ENCODE measurements around the gene EGFL7.
A peak's percentile ranks its signal among the peaks of the same experiment; 100 is the strongest.

Gene EGFL7

DNA sequence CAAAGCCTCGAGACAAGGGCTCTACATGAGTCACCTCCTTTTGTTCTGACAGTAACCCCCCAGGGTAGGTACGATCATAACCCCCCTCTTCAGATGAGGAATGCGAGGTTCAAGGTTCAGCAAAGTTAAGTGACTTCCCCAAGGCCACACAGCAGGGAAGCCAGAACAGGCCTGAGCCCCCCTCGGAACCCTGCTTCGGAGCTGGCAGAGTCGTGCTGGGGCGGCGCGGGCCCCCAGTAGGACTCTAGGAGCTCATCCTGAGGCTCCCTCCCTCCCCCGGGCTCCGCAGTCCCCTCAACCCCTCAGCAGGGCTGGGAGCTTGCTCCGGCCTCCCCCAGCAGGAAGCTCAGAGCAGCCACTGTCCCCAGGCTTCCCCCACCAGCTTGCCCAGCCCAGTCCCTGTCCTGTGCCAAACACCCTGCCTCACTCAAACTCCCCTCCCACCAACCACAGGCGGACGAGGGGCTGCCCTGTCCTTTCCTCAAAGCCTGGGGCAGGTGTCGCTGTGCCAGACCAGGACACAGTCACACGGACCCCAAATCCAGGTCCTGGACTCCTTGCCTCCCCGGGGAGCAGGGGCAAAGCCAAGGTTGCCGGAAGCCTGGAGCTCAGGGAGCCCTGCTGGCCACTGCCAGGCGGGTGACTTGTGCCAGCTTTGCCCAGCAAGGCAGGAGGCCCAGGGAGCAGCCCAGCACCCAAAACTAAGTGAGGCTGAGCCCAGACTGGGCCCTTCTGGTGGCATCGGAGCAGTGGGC, 19.4 kb downstream of the EGFL7 start:
- peaks cover 23% of the 10 kb centered on the region for H3K4me1 ChIP-seq (ENCODE audit: insufficient read depth, low read length)
- H3K4me3 ChIP-seq (ENCODE audit: low read length) = no peak overlapping the region
- H3K9me3 ChIP-seq (ENCODE audit: low read length) = no peaks in the 10 kb centered on the region
- no peak overlapping the region for H2AFZ ChIP-seq (ENCODE audit: low read depth, low read length)
- H3K27me3 ChIP-seq (ENCODE audit: insufficient read depth, low read length) = peaks cover 23% of the 10 kb centered on the region
- H3K36me3 ChIP-seq (ENCODE audit: insufficient read depth, low read length) = no peaks in the 10 kb centered on the region

DNA sequence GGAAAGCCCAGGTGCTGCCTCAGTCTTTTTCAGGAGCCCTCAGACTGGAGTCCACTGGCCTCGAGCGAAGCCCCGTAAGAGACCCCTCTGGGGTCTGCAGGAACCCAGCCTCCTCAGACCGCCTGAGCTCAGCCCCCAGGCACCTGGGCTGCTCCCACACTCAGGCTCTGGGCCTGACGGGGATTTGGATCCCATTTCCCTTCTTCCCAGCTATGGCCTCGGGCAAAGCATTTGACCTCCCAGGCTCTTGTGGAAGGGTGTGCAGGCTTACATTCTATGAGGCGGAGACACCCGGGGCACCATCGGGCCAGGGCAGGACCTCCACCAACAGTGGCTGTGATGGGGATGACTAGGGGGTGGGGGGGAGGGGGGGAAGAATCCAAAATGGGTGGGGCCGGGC, 20.0 kb downstream of the EGFL7 start:
- peaks cover 23% of the 10 kb centered on the region for H3K4me1 ChIP-seq (ENCODE audit: insufficient read depth, low read length)
- H3K9me3 ChIP-seq (ENCODE audit: low read length) = no peaks in the 10 kb centered on the region
- H3K27me3 ChIP-seq (ENCODE audit: insufficient read depth, low read length) = peaks cover 23% of the 10 kb centered on the region
- H3K4me3 ChIP-seq (ENCODE audit: low read length) = no peak overlapping the region
- H2AFZ ChIP-seq (ENCODE audit: low read depth, low read length) = no peak overlapping the region
- H3K36me3 ChIP-seq (ENCODE audit: insufficient read depth, low read length) = no peaks in the 10 kb centered on the region

DNA sequence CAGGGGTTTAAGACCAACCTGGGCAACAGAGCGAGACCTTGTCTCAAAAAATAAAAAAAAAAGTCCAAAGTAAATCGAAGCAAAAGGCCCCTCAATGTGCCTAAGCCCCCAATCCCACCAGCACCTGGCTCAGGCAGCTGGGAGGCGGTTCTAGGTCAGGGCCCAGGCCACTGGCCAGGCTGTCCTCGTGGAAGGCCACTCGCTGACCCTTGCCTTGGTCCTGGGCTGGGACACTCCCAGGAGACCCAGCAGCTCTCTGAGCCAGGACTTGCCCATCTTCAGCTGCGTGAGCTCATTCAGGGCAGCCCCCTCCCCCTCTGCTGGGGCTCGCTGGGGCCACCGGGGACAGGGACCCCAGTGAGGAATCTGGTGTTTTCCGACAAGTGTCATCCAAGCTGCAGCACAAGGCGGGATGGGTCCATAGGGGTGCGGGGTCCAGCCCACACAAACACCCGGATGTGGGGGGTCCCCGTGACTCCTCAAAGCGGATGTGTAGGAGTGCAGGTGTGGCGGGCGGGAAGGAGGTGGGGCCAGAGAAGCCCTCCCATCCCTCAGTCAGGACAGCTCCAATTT, 20.5 kb downstream of the EGFL7 start:
- Histone ChIP-seq H2AFZ (ENCODE audit: low read depth, low read length) (no peak overlapping the region), H3K4me1 (ENCODE audit: insufficient read depth, low read length) (peaks cover 23% of the 10 kb centered on the region), H3K9me3 (ENCODE audit: low read length) (no peaks in the 10 kb centered on the region), H3K36me3 (ENCODE audit: insufficient read depth, low read length) (no peaks in the 10 kb centered on the region), H3K27me3 (ENCODE audit: insufficient read depth, low read length) (peaks cover 29% of the 10 kb centered on the region), H3K4me3 (ENCODE audit: low read length) (no peak overlapping the region)

DNA sequence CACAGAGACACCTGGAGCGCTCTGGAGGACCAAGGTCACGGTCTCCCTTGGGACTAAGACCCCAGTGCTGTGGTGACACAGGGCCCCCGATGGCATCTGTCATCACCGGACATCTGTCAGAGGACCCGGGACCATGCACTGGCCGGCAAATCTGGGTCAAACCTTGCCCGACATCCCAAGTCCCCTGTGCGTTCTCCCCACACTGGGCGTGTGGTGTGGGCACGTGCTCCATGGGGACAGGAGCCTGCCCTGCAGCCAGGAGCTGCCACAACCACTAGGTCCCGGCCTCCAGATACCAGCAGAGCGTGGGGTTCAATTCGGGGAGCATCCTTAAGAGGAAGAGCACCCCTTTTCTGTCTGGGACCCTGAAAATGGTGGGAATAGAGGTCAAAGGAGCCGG, 21.0 kb downstream of the EGFL7 start:
- H3K4me3 ChIP-seq (ENCODE audit: low read length) = no peak overlapping the region

DNA sequence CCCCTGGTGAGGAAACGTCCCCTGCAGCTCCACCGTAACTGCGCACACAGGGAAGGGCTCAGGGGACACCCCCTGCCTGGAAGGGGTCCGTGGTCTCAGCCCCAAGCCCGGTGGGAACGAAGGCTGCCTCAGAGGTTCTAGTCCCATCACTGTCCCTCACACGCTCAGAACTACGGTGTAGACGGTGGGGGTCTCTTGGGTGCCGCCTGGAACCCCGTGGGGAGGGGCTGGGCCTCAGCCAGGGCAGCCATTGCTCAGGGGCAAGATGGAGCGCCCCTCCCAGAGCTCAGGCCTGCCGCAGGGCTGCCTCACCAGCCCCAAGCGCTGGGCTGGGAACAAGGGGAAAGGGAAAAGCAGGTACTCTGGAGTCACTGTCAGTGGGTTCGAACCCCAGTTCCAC, 21.6 kb downstream of the EGFL7 start:
- peaks cover 38% of the 10 kb centered on the region for H3K27me3 ChIP-seq (ENCODE audit: insufficient read depth, low read length)
- no peaks in the 10 kb centered on the region for H3K36me3 ChIP-seq (ENCODE audit: insufficient read depth, low read length)
- peaks cover 23% of the 10 kb centered on the region for H3K4me1 ChIP-seq (ENCODE audit: insufficient read depth, low read length)
- no peak overlapping the region for H3K4me3 ChIP-seq (ENCODE audit: low read length)
- no peaks in the 10 kb centered on the region for H3K9me3 ChIP-seq (ENCODE audit: low read length)
- H2AFZ ChIP-seq (ENCODE audit: low read depth, low read length) = no peak overlapping the region

More for the DNA sequence above, 21.0 kb downstream of the EGFL7 start:
- peaks cover 23% of the 10 kb centered on the region for H3K4me1 ChIP-seq (ENCODE audit: insufficient read depth, low read length)
- H3K36me3 ChIP-seq (ENCODE audit: insufficient read depth, low read length) = no peaks in the 10 kb centered on the region
- no peaks in the 10 kb centered on the region for H3K9me3 ChIP-seq (ENCODE audit: low read length)
- no peak overlapping the region for H2AFZ ChIP-seq (ENCODE audit: low read depth, low read length)
- peaks cover 33% of the 10 kb centered on the region for H3K27me3 ChIP-seq (ENCODE audit: insufficient read depth, low read length)

DNA sequence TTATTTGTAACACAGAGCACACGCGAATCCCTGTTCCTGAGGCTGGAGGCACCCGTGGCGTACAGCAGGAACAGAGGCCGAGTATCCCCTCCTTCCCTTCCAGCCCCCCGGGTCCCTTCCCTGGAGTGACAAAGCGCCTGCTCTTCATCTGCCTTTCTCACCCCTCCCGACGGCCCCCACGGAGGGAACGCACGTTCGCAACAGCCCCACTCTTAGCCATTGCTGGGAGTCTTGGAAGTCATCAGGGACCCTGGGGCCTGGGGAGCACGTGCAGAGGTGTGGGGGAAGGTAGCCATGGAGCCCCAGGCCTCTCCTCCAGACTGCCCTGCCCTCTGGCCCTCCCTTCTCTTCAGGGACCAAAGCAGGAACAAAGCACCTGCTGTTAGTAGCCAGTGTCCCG, 22.1 kb downstream of the EGFL7 start:
- peaks cover 23% of the 10 kb centered on the region for H3K4me1 ChIP-seq (ENCODE audit: insufficient read depth, low read length)
- no peak overlapping the region for H3K4me3 ChIP-seq (ENCODE audit: low read length)
- H3K27me3 ChIP-seq (ENCODE audit: insufficient read depth, low read length) = peaks cover 39% of the 10 kb centered on the region
- H2AFZ ChIP-seq (ENCODE audit: low read depth, low read length) = no peak overlapping the region
- H3K36me3 ChIP-seq (ENCODE audit: insufficient read depth, low read length) = no peaks in the 10 kb centered on the region
- no peaks in the 10 kb centered on the region for H3K9me3 ChIP-seq (ENCODE audit: low read length)

DNA sequence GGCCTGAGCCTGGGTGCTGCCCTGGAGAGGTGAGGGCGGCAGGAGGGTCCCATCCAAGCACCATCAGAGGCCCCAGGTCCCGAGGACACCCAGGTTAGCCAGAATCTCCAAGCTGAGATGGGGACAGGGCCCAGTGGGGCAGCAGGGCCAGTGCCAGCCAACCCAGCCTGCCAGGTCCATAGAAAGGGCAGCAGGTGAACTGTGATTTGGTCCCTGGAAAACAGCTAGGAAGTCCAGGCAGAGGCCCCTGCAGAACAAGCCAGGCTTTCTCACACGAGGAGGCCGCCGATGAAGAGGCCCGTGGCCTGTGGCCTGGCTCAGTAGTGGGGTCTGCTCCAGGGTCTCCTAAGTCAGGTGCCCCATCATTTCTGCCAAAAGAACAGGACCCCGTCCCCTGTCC, 22.5 kb downstream of the EGFL7 start:
- Histone ChIP-seq H3K36me3 (ENCODE audit: insufficient read depth, low read length) (no peaks in the 10 kb centered on the region), H2AFZ (ENCODE audit: low read depth, low read length) (no peak overlapping the region), H3K9me3 (ENCODE audit: low read length) (no peaks in the 10 kb centered on the region), H3K4me3 (ENCODE audit: low read length) (no peak overlapping the region), H3K4me1 (ENCODE audit: insufficient read depth, low read length) (peaks cover 23% of the 10 kb centered on the region), H3K27me3 (ENCODE audit: insufficient read depth, low read length) (peaks cover 43% of the 10 kb centered on the region)

DNA sequence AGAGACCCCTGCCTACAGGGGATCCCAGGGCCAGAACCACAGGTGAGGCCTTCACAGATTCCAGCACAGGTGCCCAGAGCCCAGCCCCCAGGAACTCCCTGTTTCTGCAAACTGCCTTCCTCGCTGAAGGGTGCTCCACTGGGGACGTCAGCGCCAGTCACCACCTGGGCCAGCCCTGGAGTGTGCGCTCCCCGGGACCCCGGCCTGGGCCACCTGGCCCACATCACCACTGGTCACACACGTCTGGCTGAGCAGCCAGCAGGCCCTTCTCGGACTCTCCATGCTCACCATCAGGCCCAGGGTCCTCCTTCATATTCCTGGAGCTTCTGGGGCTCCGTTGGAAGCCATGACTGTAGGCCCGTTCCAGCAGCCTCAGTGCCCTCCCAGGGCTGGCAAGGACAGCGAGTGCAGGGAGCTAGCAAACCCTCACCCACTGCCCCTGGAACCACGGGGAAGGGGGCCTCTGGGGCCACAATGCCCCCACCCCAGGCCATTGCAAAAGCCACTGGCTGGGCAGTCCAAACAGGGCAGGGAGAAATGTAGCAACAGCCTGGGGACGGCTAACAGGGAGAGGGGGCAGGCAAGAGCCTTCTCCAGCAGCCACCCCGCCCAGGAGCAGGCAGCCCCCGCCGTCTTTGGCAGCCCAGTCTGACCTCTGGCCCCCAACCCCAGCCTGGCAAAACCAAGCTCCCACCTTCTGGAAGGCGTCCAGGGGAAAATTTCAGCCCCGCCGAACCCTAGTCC, 23.2 kb downstream of the EGFL7 start:
- peak overlapping the region; percentile 44 for H3K4me3 ChIP-seq (ENCODE audit: low read length)
- no peaks in the 10 kb centered on the region for H3K9me3 ChIP-seq (ENCODE audit: low read length)
- H2AFZ ChIP-seq (ENCODE audit: low read depth, low read length) = peak overlapping the region; percentile 40
- peaks cover 43% of the 10 kb centered on the region for H3K27me3 ChIP-seq (ENCODE audit: insufficient read depth, low read length)
- peaks cover 23% of the 10 kb centered on the region for H3K4me1 ChIP-seq (ENCODE audit: insufficient read depth, low read length)
- H3K36me3 ChIP-seq (ENCODE audit: insufficient read depth, low read length) = no peaks in the 10 kb centered on the region

DNA sequence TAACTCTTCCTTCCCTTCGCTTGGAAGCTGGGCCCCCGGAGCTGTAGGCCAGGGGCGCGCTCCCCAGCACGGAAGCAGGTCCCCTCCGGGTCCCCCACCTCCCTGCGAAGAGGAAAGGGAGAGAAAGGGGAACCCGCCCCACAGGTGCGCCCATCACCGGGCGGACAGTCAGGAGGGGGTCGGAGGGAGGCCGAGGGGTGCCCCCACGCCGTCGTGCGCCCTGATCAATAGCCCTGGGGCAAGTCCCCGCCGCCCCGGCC, 23.7 kb downstream of the EGFL7 start:
- H3K4me1 ChIP-seq (ENCODE audit: insufficient read depth, low read length) = peaks cover 23% of the 10 kb centered on the region
- no peaks in the 10 kb centered on the region for H3K36me3 ChIP-seq (ENCODE audit: insufficient read depth, low read length)
- H3K4me3 ChIP-seq (ENCODE audit: low read length) = peak overlapping the region; percentile 44
- peaks cover 43% of the 10 kb centered on the region for H3K27me3 ChIP-seq (ENCODE audit: insufficient read depth, low read length)
- H3K9me3 ChIP-seq (ENCODE audit: low read length) = no peaks in the 10 kb centered on the region
- H2AFZ ChIP-seq (ENCODE audit: low read depth, low read length) = peak overlapping the region; percentile 40

DNA sequence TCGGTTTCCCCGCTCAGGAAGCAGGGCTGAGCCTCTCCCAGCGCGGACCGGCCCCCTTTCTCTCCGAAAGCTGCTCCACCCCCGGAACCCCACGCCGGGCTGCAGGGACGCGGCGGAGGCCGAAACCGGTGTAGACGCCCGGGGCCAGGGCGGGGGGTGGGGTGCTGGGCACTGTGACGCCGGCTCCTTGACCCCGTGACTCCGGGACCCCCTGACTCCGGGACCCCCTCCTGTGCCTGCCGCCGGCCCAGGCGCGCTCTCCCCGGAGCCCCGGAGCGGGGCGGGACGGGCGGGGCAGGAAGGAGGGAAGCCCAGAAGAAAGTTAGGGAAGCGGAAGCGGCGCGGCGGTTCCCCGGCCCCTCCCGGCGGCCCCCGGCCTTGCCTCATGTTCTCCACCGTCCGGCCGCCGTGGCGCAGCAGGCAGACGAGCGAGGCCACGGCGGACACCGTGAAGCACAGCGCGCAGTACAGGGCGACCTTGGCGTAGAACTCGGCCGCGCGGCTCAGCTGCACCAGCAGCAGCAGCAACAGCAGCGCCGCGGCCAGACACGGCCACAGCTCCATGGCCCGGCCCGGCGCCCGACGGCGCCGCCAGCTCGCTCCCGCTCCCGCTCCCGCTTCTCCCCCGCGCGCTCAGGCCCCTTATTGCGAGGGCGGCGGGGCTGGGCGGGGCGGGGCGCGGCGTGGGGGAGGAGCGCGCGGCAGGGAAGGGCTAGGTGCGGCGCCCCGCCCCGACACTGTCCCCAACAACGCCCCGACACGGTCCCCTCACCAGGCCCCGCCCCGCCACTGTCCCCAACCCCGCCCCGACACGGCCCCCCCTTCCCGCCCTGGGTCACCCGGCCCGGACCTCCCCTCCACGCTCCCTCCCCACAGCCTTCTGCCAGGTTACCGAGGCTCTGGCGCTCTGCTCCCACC, 24.3 kb downstream of the EGFL7 start, which contains the start of gene AGPAT2:
Gene AGPAT2, minus strand, starts transcription at position 664 of the 918 bp plus-strand sequence. Its CDS starts 100 bp downstream, at position 564.
- H3K9me3 ChIP-seq (ENCODE audit: low read length) = no peaks in the 10 kb centered on the region
- peaks cover 23% of the 10 kb centered on the region for H3K4me1 ChIP-seq (ENCODE audit: insufficient read depth, low read length)
- peak within 1 kb of the TSS; percentile 44 for H3K4me3 ChIP-seq (ENCODE audit: low read length)
- peak within 1 kb of the TSS; percentile 40 for H2AFZ ChIP-seq (ENCODE audit: low read depth, low read length)
- peaks cover 46% of the 10 kb centered on the region for H3K27me3 ChIP-seq (ENCODE audit: insufficient read depth, low read length)
- no peaks in the 10 kb centered on the region for H3K36me3 ChIP-seq (ENCODE audit: insufficient read depth, low read length)

DNA sequence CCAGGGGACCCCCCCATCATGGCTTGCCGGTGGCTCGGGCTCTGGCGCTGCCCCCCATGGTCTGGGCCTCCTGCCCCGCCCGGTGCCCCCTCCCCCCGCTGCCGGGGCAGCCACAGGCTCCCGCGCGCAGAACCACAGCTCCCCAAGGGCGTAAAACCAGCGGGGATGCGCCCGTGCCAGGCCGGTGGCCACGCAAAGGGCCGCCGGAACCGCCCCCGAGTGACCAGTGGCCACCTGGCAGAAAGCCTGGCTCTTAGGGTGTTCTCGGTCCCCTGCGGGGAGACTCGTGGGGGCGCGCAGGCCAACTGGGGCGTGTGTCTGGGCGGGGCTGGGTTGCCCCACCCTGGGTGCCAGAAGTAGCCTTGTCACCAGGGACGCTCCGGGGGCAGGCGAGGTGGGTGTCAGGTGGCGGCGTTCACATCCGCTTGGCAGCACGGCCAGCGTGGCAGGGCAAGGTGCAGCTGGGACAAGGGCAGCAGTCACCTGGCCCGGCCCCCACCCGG, 25.1 kb downstream of the EGFL7 start:
- H3K4me3 ChIP-seq (ENCODE audit: low read length) = no peak overlapping the region
- H3K4me1 ChIP-seq (ENCODE audit: insufficient read depth, low read length) = peaks cover 23% of the 10 kb centered on the region
- H3K27me3 ChIP-seq (ENCODE audit: insufficient read depth, low read length) = peaks cover 53% of the 10 kb centered on the region
- no peak overlapping the region for H2AFZ ChIP-seq (ENCODE audit: low read depth, low read length)
- no peaks in the 10 kb centered on the region for H3K36me3 ChIP-seq (ENCODE audit: insufficient read depth, low read length)
- no peaks in the 10 kb centered on the region for H3K9me3 ChIP-seq (ENCODE audit: low read length)

DNA sequence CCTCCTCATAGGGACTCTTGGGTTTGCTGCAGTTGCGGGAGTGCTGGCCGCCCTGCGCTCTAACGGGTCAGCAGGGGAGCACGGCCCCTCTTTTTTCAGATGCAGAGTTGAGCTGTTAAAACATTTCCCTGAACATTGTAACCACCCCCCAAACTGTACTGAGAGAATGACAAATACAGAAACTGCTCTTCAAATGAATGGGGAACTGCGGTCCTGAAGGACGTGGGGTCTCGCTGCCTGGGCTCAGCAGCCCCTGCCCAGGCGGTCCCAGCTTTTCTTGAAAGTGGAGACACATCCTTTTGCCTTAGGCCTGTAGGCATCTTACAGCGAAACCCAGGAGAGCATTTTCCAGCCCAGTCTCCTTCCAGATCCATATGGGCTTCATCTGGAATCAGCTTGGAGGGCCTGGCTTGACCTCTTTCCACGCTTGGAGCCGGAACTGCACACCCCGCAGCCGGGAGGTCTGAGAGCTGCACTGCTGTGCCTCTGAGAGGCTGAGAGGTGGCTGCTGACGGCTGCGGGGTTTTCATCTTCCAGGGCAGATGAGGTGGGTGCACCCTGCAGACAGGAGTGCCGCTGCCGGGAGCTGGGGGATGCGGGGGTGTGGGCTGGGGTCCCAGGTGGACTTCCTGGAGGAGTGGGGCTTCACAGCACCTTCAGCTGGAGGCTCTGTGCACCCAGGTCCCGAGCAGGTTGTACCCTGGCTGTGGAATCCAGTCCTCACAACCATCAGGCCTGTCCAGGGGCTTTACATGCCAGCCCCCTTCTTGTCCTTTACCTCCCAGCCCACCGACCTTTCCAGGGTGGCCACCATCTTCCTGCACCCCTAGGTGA, 25.8 kb downstream of the EGFL7 start:
- no peak overlapping the region for H2AFZ ChIP-seq (ENCODE audit: low read depth, low read length)
- H3K27me3 ChIP-seq (ENCODE audit: insufficient read depth, low read length) = peaks cover 58% of the 10 kb centered on the region
- peaks cover 23% of the 10 kb centered on the region for H3K4me1 ChIP-seq (ENCODE audit: insufficient read depth, low read length)

More for the DNA sequence above, 25.8 kb downstream of the EGFL7 start:
- no peak overlapping the region for H3K4me3 ChIP-seq (ENCODE audit: low read length)
- no peaks in the 10 kb centered on the region for H3K36me3 ChIP-seq (ENCODE audit: insufficient read depth, low read length)
- H3K9me3 ChIP-seq (ENCODE audit: low read length) = no peaks in the 10 kb centered on the region
